ENCODE measurements around the gene XPO5.

XPO5 gene

GRCh38 chr6:43494766-43495165 is 81.1 kb downstream of the XPO5 start:
- DNase-seq: no peak

- no peak for DNase-seq
Observed at GRCh38 chr6:43494321-43494720, 81.5 kb downstream of the XPO5 start.

- DNase-seq: no peak
Observed at GRCh38 chr6:43493833-43494232, 82.0 kb downstream of the XPO5 start.

GRCh38 chr6:43493230-43493629 is 82.6 kb downstream of the XPO5 start:
- no peak for DNase-seq

- DNase-seq: no peak
Observed at GRCh38 chr6:43492673-43493072, 83.2 kb downstream of the XPO5 start.

- no peak for DNase-seq
Observed at GRCh38 chr6:43491750-43492661, 83.8 kb downstream of the XPO5 start.

GRCh38 chr6:43490523-43490939 is 85.3 kb downstream of the XPO5 start:
- DNase-seq: no peak

GRCh38 chr6:43489277-43490072 is 86.4 kb downstream of the XPO5 start:
- DNase-seq: no peak

GRCh38 chr6:43488667-43489276 is 87.1 kb downstream of the XPO5 start:
- no peak for DNase-seq

- no peak for DNase-seq
Observed at GRCh38 chr6:43481591-43482236, 94.1 kb downstream of the XPO5 start.

- no peak for DNase-seq
Observed at GRCh38 chr6:43481075-43481474, 94.8 kb downstream of the XPO5 start.

GRCh38 chr6:43478008-43478372 is 97.8 kb downstream of the XPO5 start:
- DNase-seq: no peak

GRCh38 chr6:43477235-43478007 is 98.4 kb downstream of the XPO5 start, which contains the start of gene TJAP1:
Gene TJAP1 (plus strand): TSS chr6:43477570. CDS start chr6:43499002, 21,432 bp downstream.
- peak; percentile 88 for DNase-seq

GRCh38 chr6:43476746-43477145 is 99.1 kb downstream of the XPO5 start:
- DNase-seq: no peak

- no peak for DNase-seq
Observed at GRCh38 chr6:43475516-43475915, 100.3 kb downstream of the XPO5 start.

GRCh38 chr6:43472515-43472914 is 103.3 kb downstream of the XPO5 start:
- DNase-seq: no peak

Data from COR-L47 (cell line).